ENCODE data around the gene KCNIP4. TPM values are rescaled to one million over a fixed set of nuclear protein-coding genes. Genes with fewer than 3 reads are reported as not detected.

The KCNIP4 gene
- polyA plus RNA-seq, 1 donor (not counting 4 experiments of a cell fraction or from before 2014, with no cell fraction given) = 0.07 TPM

GRCh38 chr4:21991050-21991449, 42.5 kb upstream of the KCNIP4 start:
- Histone ChIP-seq H3K9me3 (ENCODE audit: control insufficient read depth, low read depth, low read length) (no peaks in the 10 kb centered on the region), H2AFZ (ENCODE audit: control insufficient read depth, low read length) (no peak overlapping the region), H3K4me3 (ENCODE audit: control insufficient read depth in 2 of 3, extremely low read depth in 1 of 3, insufficient read depth in 2 of 3, low read depth in 1 of 3, low read length in 3 of 3) (no peak overlapping the region), H3K36me3 (ENCODE audit: control insufficient read depth in 2 of 2, extremely low read depth in 1 of 2, insufficient read depth in 2 of 2, low read length in 2 of 2) (no peaks in the 10 kb centered on the region), H3K79me2 (ENCODE audit: control insufficient read depth, insufficient read depth, low read length) (no peaks in the 10 kb centered on the region), H3K9ac (ENCODE audit: control insufficient read depth, extremely low read depth, insufficient read depth, low read length) (no peak overlapping the region), H3K27me3 (ENCODE audit: control insufficient read depth, extremely low read depth, insufficient read depth, low read length) (no peaks in the 10 kb centered on the region), H3K4me2 (ENCODE audit: control insufficient read depth, extremely low read depth, insufficient read depth, low read depth, low read length) (no peak overlapping the region), H3K4me1 (ENCODE audit: control insufficient read depth, extremely low read depth, insufficient read depth, low read length) (no peaks in the 10 kb centered on the region), H3K27ac (ENCODE audit: control insufficient read depth, insufficient read depth, low read length) (no peak overlapping the region), H4K20me1 (ENCODE audit: control insufficient read depth, extremely low read depth, insufficient read depth, low read length) (no peaks in the 10 kb centered on the region), H3K9me1 (ENCODE audit: control insufficient read depth, extremely low read depth, insufficient read depth, low read length) (no peaks in the 10 kb centered on the region)
- no peak for TF ChIP-seq CTCF (optimal IDR thresholded peaks at IDR 0.05 in 1 of 3, IDR thresholded peaks at IDR 0.05 in 1 of 3, conservative IDR thresholded peaks at IDR 0.05 in 1 of 3; ENCODE audit: extremely low read depth in 1 of 3, insufficient read depth in 2 of 3, low read length in 3 of 3)
- no peak for TF ChIP-seq EZH2 (IDR thresholded peaks at IDR 0.05; ENCODE audit: low read length)
- FAIRE-seq (no peak), DNase-seq (ENCODE audit: low read depth, low spot score) (no peak)
- dilution Hi-C loops (cut with MboI; ENCODE audit: extremely low pct_ligation_motif_present, low sequenced_read_pairs) = no loop called here

DNA sequence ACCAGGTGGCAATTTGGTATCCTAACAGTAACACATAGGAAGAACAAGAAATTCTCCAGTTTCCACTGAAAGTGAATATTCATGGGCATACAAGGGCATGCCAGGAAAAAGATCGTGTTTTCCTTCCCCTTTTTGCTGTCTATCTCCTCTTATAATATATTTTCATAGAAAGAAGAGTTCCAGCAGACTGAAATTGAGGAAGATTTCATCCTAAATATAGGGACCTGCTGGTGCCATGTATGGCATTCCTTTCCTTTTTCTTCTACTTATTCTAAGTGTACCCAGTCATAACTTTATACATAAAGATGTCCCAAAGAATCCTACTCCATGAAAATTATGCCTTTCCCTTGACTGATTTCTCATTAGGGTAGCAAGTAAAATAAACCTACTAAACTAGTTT, 40.8 kb upstream of the KCNIP4 start:
- DNase-seq (ENCODE audit: low read depth, low spot score) (no peak), FAIRE-seq (no peak)
- H3K27me3 ChIP-seq (ENCODE audit: control insufficient read depth, extremely low read depth, insufficient read depth, low read length) = no peaks in the 10 kb centered on the region
- no peak for TF ChIP-seq EZH2 (IDR thresholded peaks at IDR 0.05; ENCODE audit: low read length)
- no peak for TF ChIP-seq CTCF (optimal IDR thresholded peaks at IDR 0.05 in 1 of 3, IDR thresholded peaks at IDR 0.05 in 1 of 3, conservative IDR thresholded peaks at IDR 0.05 in 1 of 3; ENCODE audit: extremely low read depth in 1 of 3, insufficient read depth in 2 of 3, low read length in 3 of 3)
- no peaks in the 10 kb centered on the region for H3K36me3 ChIP-seq (ENCODE audit: control insufficient read depth in 2 of 2, extremely low read depth in 1 of 2, insufficient read depth in 2 of 2, low read length in 2 of 2)
- H3K9ac ChIP-seq (ENCODE audit: control insufficient read depth, extremely low read depth, insufficient read depth, low read length) = no peak overlapping the region
- no peaks in the 10 kb centered on the region for H3K4me1 ChIP-seq (ENCODE audit: control insufficient read depth, extremely low read depth, insufficient read depth, low read length)
- no peaks in the 10 kb centered on the region for H3K9me3 ChIP-seq (ENCODE audit: control insufficient read depth, low read depth, low read length)
- no peak overlapping the region for H3K27ac ChIP-seq (ENCODE audit: control insufficient read depth, insufficient read depth, low read length)
- no peak overlapping the region for H3K4me2 ChIP-seq (ENCODE audit: control insufficient read depth, extremely low read depth, insufficient read depth, low read depth, low read length)
- H3K4me3 ChIP-seq (ENCODE audit: control insufficient read depth in 2 of 3, extremely low read depth in 1 of 3, insufficient read depth in 2 of 3, low read depth in 1 of 3, low read length in 3 of 3) = no peak overlapping the region
- H2AFZ ChIP-seq (ENCODE audit: control insufficient read depth, low read length) = no peak overlapping the region
- dilution Hi-C loops (cut with MboI; ENCODE audit: extremely low pct_ligation_motif_present, low sequenced_read_pairs) = no loop called here
- no peaks in the 10 kb centered on the region for H3K79me2 ChIP-seq (ENCODE audit: control insufficient read depth, insufficient read depth, low read length)
- H4K20me1 ChIP-seq (ENCODE audit: control insufficient read depth, extremely low read depth, insufficient read depth, low read length) = no peaks in the 10 kb centered on the region
- no peaks in the 10 kb centered on the region for H3K9me1 ChIP-seq (ENCODE audit: control insufficient read depth, extremely low read depth, insufficient read depth, low read length)

Measured in keratinocyte (primary cell).